ENCODE data around the gene DNAL4.

DNAL4 gene

DNA sequence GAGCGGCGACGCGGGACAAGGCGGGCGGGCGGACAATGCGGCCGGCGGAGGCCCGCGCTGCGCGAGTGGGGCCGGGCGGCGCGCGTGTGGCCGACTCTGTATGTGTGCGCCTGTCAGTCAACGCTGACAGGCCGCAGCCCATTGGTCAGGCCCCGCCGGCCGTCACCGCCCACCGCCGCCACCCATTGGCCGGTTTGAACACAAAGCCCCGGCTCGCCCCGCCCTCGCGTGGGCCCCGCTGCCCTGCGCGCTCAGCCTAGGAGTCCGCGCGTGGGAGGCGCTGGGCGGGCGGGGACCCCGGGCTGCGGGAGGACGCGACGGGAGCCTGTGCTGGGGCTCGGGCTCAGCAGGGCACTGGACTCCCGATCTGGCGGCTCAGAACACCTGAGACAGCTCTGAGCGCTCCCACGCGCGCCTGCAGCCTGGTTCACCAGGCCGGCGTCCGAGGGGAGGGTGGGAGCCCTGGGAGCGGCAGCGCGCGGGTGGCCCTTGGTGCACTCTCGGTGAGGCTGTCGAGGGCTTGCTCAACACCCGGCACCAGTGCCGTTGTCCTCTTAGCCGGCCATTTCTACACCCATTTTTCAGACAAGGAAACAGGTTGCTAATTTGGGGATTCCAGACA is 37.9 kb downstream of the DNAL4 start, which contains the start of gene SUN2:
Gene SUN2, minus strand, starts transcription at position 88 of the 622 bp plus-strand sequence. CDS start 3,370 bp downstream, outside the sequence.
- H3K27ac ChIP-seq: peak within 1 kb of the TSS; percentile 97 to 100
- TF ChIP-seq, protein P1, sequence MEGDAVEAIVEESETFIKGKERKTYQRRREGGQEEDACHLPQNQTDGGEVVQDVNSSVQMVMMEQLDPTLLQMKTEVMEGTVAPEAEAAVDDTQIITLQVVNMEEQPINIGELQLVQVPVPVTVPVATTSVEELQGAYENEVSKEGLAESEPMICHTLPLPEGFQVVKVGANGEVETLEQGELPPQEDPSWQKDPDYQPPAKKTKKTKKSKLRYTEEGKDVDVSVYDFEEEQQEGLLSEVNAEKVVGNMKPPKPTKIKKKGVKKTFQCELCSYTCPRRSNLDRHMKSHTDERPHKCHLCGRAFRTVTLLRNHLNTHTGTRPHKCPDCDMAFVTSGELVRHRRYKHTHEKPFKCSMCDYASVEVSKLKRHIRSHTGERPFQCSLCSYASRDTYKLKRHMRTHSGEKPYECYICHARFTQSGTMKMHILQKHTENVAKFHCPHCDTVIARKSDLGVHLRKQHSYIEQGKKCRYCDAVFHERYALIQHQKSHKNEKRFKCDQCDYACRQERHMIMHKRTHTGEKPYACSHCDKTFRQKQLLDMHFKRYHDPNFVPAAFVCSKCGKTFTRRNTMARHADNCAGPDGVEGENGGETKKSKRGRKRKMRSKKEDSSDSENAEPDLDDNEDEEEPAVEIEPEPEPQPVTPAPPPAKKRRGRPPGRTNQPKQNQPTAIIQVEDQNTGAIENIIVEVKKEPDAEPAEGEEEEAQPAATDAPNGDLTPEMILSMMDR (IDR thresholded peaks at IDR 0.05): no peak
- H3K4me3 ChIP-seq: peak within 1 kb of the TSS; percentile 94
- DNase-seq (ENCODE audit: low spot score): peak; percentile 97

DNA sequence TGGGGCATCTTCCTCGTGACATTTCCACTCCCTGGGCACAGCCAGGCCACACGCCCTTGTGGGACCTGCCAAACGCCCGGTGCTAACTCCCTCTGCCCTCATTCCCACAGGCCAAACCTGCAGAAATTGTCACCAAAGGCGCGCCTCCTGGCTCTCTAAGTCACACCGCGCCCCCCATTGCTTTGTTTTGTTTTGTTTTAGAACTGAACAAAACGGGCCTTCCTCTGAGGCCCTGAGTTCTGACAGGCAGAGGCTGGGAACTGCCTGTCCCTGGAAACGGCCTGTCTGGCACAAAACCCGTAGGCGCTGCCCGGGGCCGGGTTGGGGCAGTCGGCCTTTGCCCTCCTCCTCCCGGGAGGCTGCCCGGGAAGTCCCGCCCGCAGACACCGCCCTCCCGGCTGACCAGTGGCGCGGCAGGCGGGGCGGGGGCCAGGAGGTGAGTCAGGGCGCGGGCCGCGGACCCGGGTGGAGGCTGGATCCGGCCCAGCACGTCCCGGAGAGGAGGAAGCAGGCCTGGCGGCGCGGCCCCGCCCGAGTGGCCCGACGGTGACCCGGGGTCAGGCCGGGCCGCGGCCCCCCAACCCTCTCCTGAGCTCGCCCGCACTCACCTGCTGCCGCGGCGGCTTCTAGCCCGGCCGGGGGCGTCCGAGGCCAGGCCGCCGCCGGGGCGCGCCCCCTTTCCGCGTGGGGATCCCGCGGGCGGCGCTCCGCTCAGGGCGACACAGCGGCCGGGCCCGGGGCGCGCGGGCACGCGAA is 38.6 kb downstream of the DNAL4 start:
- peak overlapping the region; percentile 97 to 100 for H3K27ac ChIP-seq
- peak; percentile 98 for DNase-seq (ENCODE audit: low spot score)
- H3K4me3 ChIP-seq: peak overlapping the region; percentile 94
- TF ChIP-seq, protein P1 (IDR thresholded peaks at IDR 0.05): no peak

DNA sequence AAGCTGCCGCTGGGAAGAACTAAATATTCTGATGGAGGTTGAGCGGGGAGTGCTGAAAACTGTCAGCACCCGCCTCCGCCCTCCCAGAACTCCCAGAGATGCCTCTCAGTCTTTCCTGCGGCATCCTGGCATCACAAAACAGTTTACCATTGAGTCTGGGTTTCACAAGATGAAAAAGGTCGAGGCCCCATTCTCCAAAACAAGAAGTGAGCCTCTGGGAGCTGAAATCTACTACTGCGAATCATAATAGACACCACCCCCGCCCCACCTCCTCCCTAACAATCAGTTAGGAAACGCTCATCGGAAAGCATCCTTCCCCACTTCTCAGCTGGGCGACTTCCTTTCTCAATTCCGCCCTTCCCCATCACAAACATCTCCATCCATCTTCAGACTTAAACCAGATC is 39.2 kb downstream of the DNAL4 start:
- DNase-seq (ENCODE audit: low spot score): no peak
- Histone ChIP-seq H3K27ac (peak overlapping the region; percentile 97 to 100), H3K4me3 (peak overlapping the region; percentile 94)
- TF ChIP-seq, protein P1 (IDR thresholded peaks at IDR 0.05): no peak

DNA sequence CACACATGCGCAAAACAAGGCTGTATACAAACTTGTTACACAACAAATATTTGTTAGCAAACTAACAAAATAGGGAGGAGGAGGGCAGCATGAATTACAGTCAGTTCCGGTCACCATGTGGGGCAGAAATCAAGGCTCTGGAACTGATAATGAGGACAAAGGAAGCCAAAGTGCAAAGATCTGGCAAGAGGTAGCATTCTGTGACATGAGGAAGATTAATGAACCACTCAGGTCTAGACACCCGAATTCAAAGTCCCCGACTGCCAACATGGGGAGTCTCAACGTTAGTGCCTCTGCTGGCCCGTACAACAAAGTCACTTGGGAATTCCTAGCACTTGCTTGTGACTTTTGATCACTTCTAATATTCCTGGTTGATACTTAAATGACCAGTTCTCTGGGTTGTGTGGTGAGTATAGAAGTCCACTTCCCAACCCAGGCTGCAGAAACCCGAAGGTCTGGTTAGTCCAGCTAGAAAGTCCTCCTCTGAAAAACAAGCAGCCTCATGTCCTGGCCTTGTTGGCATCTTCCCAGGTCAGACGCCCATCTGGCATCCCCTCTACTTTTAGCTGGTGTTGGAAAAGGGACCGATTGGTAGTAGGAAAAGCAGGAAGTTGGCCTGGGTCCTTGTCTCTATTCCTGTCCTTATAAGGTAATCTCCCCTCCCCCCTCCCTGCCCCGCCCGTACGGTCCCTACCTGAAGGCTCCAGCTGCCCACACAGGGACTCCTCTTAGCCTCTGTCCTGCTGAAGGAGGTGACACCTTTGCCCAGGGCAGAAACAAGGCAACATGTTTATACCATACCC is 39.8 kb downstream of the DNAL4 start:
- Histone ChIP-seq H3K4me3 (peak overlapping the region; percentile 94), H3K27ac (peak overlapping the region; percentile 97 to 100)
- peak; percentile 95 for DNase-seq (ENCODE audit: low spot score)
- TF ChIP-seq, protein P1 (IDR thresholded peaks at IDR 0.05): no peak

DNA sequence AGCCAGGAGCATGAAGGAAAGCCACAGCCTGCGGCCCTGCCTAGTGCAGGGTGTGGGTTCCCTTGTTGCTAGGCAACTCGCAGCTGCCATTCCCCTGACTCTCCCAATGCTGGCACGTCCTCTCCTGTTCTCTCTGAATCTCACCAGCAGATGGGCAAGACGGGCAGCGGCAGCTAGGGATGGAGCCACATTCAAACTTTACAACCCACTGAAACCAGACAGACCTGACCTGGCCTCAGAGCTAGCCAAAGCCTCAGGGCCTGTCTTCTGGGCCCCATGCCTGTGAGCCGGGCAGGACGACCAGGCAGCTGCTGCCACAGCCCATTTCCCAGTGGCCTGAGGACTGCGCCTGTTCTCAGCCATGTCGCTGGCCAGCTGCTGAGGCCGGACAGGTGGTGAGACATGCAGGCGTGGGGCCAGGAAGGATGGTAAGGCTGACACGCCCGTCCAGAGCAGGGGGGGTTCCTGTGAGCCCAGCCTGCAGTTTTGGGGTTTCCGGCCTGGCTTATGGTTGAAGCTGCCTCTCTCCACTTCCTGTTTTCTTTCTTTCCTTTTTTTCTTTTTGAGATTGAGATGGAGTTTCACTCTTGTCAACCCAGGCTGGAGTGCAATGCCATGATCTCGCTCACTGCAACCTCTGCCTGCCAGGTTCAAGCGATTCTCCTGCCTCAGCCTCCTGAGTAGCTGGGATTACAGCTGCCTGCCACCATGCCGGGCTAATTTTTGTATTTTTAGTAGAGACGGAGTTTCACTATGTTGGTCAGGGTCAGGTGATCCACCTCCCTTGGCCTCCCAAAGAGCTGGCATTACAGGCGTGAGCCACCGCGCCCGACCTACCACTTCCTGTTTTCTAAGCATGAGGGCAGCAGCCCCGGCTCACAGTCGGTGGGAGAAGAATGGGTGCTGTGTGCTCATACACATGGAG is 42.3 kb downstream of the DNAL4 start:
- no peak for DNase-seq (ENCODE audit: low spot score)
- H3K27ac ChIP-seq: peak overlapping the region; percentile 40 to 43
- TF ChIP-seq, protein P1 (IDR thresholded peaks at IDR 0.05): no peak
- H3K4me3 ChIP-seq: peak overlapping the region; percentile 19

DNA sequence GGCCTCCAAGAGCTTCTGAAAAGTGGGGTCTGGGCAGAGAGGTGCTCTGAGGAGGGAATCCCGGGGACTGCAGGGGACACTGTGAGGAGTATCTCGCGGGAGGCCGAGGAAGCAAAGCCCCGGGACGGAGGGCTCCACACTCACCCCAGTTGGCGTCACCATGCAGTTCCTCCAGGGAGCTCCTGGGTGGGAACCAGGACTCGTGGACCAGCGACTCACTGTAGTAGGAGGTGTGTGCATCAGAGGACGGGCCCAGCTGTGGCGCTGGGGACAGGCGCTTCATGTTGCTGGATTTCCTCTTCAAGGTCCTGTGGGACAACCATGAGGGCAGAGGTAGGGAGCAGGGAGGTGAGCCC is 42.9 kb downstream of the DNAL4 start:
- no peak for DNase-seq (ENCODE audit: low spot score)
- Histone ChIP-seq H3K27ac (peak overlapping the region; percentile 20 to 43), H3K4me3 (no peak overlapping the region)
- TF ChIP-seq, protein P1 (IDR thresholded peaks at IDR 0.05): no peak
